Stromal cell of bone marrow (primary cell): Measurements from ENCODE around the gene CACNB2.

Experiments used
- DNase-seq: peaks from one replicate; pipeline ENCODE4 v3.0.0-alpha.2; 2012; ENCODE audit warnings: low read depth

CACNB2 gene

GRCh38 chr10:18514537-18514936, 374.3 kb downstream of the CACNB2 start:
- no peak for DNase-seq

GRCh38 chr10:18516851-18517250, 376.6 kb downstream of the CACNB2 start:
- no peak for DNase-seq

- DNase-seq = peak; percentile 3
Measured at GRCh38 chr10:18523025-18523424, 382.8 kb downstream of the CACNB2 start.

GRCh38 chr10:18523858-18524257, 383.6 kb downstream of the CACNB2 start:
- no peak for DNase-seq

- DNase-seq = no peak
Measured at GRCh38 chr10:18527687-18528086, 387.5 kb downstream of the CACNB2 start.

GRCh38 chr10:18528292-18528691, 388.1 kb downstream of the CACNB2 start:
- no peak for DNase-seq

GRCh38 chr10:18532881-18533535, 392.8 kb downstream of the CACNB2 start:
- DNase-seq = no peak

- no peak for DNase-seq
Measured at GRCh38 chr10:18533896-18534295, 393.7 kb downstream of the CACNB2 start.

- no peak for DNase-seq
Measured at GRCh38 chr10:18539335-18539734, 399.1 kb downstream of the CACNB2 start.

GRCh38 chr10:18540195-18540594, 400.0 kb downstream of the CACNB2 start:
- no peak for DNase-seq

GRCh38 chr10:18542832-18543231, 402.6 kb downstream of the CACNB2 start:
- no peak for DNase-seq

- DNase-seq = no peak
Measured at GRCh38 chr10:18545621-18546305, 405.5 kb downstream of the CACNB2 start.

GRCh38 chr10:18549105-18549504, 408.9 kb downstream of the CACNB2 start:
- DNase-seq = no peak

GRCh38 chr10:18551473-18551872, 411.2 kb downstream of the CACNB2 start:
- no peak for DNase-seq

GRCh38 chr10:18554479-18554878, 414.3 kb downstream of the CACNB2 start:
- DNase-seq = no peak

- DNase-seq = no peak
Measured at GRCh38 chr10:18556522-18557147, 416.4 kb downstream of the CACNB2 start.

GRCh38 chr10:18557960-18558359, 417.7 kb downstream of the CACNB2 start:
- DNase-seq = no peak

- no peak for DNase-seq
Measured at GRCh38 chr10:18561861-18562551, 421.8 kb downstream of the CACNB2 start.

- DNase-seq = no peak
Measured at GRCh38 chr10:18563003-18563726, 422.9 kb downstream of the CACNB2 start.

- DNase-seq = no peak
Measured at GRCh38 chr10:18565006-18565405, 424.8 kb downstream of the CACNB2 start.

GRCh38 chr10:18566177-18566576, 426.0 kb downstream of the CACNB2 start:
- no peak for DNase-seq

GRCh38 chr10:18567343-18567856, 427.2 kb downstream of the CACNB2 start:
- no peak for DNase-seq
